ENCODE data around the gene HLCS.
A peak's percentile ranks its signal among the peaks of the same experiment; 100 is the strongest.

The HLCS gene

GRCh38 chr21:36936361-36937135 lies 29.9 kb downstream of the HLCS start:
- TF ChIP-seq CTCF (IDR thresholded peaks at IDR 0.05; ENCODE audit: control extremely low read depth, extremely low read depth, low read depth, missing control alignments), result no peak
- no peak for DNase-seq (ENCODE audit: extremely low spot score)
- POLR2A ChIA-PET, result no interaction called here
- CTCF ChIA-PET, result interaction anchor here (1.1 to 1.6 kb wide), 4 partner anchors 9 to 73 kb away, joined by 3 to 6 read pairs (median 4); no protein-coding TSS in a partner anchor

- ChIA-PET POLR2A (no interaction called here), CTCF (interaction anchor here (1.5 to 1.6 kb wide), 2 partner anchors 7 to 75 kb away, joined by 5 to 6 read pairs; no protein-coding TSS in a partner anchor)
- TF ChIP-seq CTCF (IDR thresholded peaks at IDR 0.05; ENCODE audit: control extremely low read depth, extremely low read depth, low read depth, missing control alignments), result no peak
- DNase-seq (ENCODE audit: extremely low spot score), result no peak
These were observed 31.5 kb downstream of the HLCS start for GRCh38 chr21:36934864-36935420.

GRCh38 chr21:36932161-36932816 lies 34.2 kb downstream of the HLCS start:
- CTCF ChIA-PET, result interaction anchor here (0.6 to 3.2 kb wide), 4 partner anchors 9 to 427 kb away, joined by 3 to 14 read pairs (median 6); no protein-coding TSS in a partner anchor
- POLR2A ChIA-PET, result no interaction called here
- TF ChIP-seq CTCF (IDR thresholded peaks at IDR 0.05; ENCODE audit: control extremely low read depth, extremely low read depth, low read depth, missing control alignments), result no peak
- no peak for DNase-seq (ENCODE audit: extremely low spot score)

- ChIA-PET POLR2A (no interaction called here), CTCF (interaction anchor here (1.1 to 3.2 kb wide), 5 partner anchors 11 to 299 kb away, joined by 3 to 28 read pairs (median 4); no protein-coding TSS in a partner anchor)
These were observed 36.8 kb downstream of the HLCS start for GRCh38 chr21:36929622-36930021.

GRCh38 chr21:36928960-36929359 lies 37.5 kb downstream of the HLCS start:
- ChIA-PET CTCF (interaction anchor here (0.6 to 3.2 kb wide), 5 partner anchors 11 to 511 kb away, joined by 3 to 28 read pairs (median 4); no protein-coding TSS in a partner anchor), POLR2A (no interaction called here)
- no peak for DNase-seq (ENCODE audit: extremely low spot score)
- no peak for TF ChIP-seq CTCF (IDR thresholded peaks at IDR 0.05; ENCODE audit: control extremely low read depth, extremely low read depth, low read depth, missing control alignments)

More at GRCh38 chr21:36929622-36930021, 36.8 kb downstream of the HLCS start:
- DNase-seq (ENCODE audit: extremely low spot score), result no peak
- TF ChIP-seq CTCF (IDR thresholded peaks at IDR 0.05; ENCODE audit: control extremely low read depth, extremely low read depth, low read depth, missing control alignments), result no peak

GRCh38 chr21:36927719-36928117 lies 38.8 kb downstream of the HLCS start:
- peak; percentile 78 for DNase-seq (ENCODE audit: extremely low spot score)
- POLR2A ChIA-PET, result no interaction called here
- CTCF ChIA-PET, result interaction anchor here (0.6 to 6.2 kb wide), 29 partner anchors 8 to 512 kb away, joined by 3 to 31 read pairs (median 4); no protein-coding TSS in a partner anchor
- TF ChIP-seq CTCF (IDR thresholded peaks at IDR 0.05; ENCODE audit: control extremely low read depth, extremely low read depth, low read depth, missing control alignments), result peak; percentile 94

Data from GM10248 (cell line).